ENCODE measurements around the gene NMNAT2. TPM values are rescaled to one million over a fixed set of nuclear protein-coding genes. Genes with fewer than 3 reads are reported as not detected.

The NMNAT2 gene
- total and polyA plus RNA-seq, 2 experiments from 2014 or later: 3.6 to 10.0 TPM

DNA sequence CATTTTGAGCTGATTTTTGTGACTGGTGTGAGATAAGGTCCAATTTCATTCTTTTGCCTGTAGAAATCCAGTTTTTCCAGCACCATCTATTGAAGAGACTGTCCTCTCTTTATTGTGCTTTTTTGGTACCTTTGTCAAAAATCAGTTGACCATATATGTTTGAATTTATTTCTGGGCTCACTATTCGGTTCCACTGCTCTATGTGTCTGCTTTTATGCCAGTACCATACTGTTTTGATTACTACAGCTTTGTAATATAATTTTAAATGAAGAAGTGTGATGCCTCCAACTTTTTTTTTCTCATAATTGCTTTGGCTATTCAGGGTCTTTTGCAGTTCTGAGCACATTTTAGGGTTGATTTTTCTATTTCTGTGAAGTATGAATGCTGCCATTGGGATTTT is 163.1 kb downstream of the NMNAT2 start:
- Mint-ChIP-seq H3K36me3 (ENCODE audit: low read depth) (peaks cover 19% of the 10 kb centered on the region; the same call in 2 of the 3 replicates), H3K9me3 (peaks cover 12% of the 10 kb centered on the region; the same call in 2 of the 3 replicates), H3K4me3 (no peak overlapping the region), H3K27me3 (ENCODE audit: insufficient read depth, low read depth, poor library complexity) (no peaks in the 10 kb centered on the region), H3K27ac (no peak overlapping the region), H3K4me1 (peaks cover 14% of the 10 kb centered on the region)
- Histone ChIP-seq H4K20me1 (replicated peaks; ENCODE audit: insufficient read depth) (no peaks in the 10 kb centered on the region), H3K36me3 (ENCODE audit: insufficient read depth) (peaks cover 3% of the 10 kb centered on the region; the same call in 1 of the 2 replicates), H3K4me3 (no peak overlapping the region), H3K4me1 (ENCODE audit: insufficient read depth) (0 out of 2 replicates have a peak, but pooled peaks cover 5% of the 10 kb centered on the region), H3K9me2 (ENCODE audit: insufficient read depth) (0 out of 2 replicates have a peak, but pooled peaks cover 3% of the 10 kb centered on the region), H3F3A (replicated peaks; ENCODE audit: low read depth) (no peaks in the 10 kb centered on the region; the same call in 1 of the 2 replicates), H3K27me3 (ENCODE audit: insufficient read depth) (no peaks in the 10 kb centered on the region), H2AFZ (no peak overlapping the region), H3K4me2 (no peak overlapping the region), H3K27ac (ENCODE audit: low read depth) (no peak overlapping the region), H3K79me2 (replicated peaks; ENCODE audit: insufficient read depth) (no peaks in the 10 kb centered on the region)
- ATAC-seq: no peak
- no peak for DNase-seq (ENCODE audit: low spot score)
- TF ChIP-seq, protein P1, sequence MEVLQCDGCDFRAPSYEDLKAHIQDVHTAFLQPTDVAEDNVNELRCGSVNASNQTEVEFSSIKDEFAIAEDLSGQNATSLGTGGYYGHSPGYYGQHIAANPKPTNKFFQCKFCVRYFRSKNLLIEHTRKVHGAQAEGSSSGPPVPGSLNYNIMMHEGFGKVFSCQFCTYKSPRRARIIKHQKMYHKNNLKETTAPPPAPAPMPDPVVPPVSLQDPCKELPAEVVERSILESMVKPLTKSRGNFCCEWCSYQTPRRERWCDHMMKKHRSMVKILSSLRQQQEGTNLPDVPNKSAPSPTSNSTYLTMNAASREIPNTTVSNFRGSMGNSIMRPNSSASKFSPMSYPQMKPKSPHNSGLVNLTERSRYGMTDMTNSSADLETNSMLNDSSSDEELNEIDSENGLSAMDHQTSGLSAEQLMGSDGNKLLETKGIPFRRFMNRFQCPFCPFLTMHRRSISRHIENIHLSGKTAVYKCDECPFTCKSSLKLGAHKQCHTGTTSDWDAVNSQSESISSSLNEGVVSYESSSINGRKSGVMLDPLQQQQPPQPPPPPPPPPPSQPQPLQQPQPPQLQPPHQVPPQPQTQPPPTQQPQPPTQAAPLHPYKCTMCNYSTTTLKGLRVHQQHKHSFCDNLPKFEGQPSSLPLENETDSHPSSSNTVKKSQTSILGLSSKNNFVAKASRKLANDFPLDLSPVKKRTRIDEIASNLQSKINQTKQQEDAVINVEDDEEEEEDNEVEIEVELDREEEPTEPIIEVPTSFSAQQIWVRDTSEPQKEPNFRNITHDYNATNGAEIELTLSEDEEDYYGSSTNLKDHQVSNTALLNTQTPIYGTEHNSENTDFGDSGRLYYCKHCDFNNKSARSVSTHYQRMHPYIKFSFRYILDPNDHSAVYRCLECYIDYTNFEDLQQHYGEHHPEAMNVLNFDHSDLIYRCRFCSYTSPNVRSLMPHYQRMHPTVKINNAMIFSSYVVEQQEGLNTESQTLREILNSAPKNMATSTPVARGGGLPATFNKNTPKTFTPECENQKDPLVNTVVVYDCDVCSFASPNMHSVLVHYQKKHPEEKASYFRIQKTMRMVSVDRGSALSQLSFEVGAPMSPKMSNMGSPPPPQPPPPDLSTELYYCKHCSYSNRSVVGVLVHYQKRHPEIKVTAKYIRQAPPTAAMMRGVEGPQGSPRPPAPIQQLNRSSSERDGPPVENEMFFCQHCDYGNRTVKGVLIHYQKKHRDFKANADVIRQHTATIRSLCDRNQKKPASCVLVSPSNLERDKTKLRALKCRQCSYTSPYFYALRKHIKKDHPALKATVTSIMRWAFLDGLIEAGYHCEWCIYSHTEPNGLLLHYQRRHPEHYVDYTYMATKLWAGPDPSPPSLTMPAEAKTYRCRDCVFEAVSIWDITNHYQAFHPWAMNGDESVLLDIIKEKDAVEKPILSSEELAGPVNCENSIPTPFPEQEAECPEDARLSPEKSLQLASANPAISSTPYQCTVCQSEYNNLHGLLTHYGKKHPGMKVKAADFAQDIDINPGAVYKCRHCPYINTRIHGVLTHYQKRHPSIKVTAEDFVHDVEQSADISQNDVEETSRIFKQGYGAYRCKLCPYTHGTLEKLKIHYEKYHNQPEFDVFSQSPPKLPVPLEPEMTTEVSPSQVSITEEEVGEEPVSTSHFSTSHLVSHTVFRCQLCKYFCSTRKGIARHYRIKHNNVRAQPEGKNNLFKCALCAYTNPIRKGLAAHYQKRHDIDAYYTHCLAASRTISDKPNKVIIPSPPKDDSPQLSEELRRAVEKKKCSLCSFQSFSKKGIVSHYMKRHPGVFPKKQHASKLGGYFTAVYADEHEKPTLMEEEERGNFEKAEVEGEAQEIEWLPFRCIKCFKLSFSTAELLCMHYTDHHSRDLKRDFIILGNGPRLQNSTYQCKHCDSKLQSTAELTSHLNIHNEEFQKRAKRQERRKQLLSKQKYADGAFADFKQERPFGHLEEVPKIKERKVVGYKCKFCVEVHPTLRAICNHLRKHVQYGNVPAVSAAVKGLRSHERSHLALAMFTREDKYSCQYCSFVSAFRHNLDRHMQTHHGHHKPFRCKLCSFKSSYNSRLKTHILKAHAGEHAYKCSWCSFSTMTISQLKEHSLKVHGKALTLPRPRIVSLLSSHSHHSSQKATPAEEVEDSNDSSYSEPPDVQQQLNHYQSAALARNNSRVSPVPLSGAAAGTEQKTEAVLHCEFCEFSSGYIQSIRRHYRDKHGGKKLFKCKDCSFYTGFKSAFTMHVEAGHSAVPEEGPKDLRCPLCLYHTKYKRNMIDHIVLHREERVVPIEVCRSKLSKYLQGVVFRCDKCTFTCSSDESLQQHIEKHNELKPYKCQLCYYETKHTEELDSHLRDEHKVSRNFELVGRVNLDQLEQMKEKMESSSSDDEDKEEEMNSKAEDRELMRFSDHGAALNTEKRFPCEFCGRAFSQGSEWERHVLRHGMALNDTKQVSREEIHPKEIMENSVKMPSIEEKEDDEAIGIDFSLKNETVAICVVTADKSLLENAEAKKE (CRISPR knock-in tag; IDR thresholded peaks at IDR 0.05): no peak
- no peak for TF ChIP-seq ZNF331 (CRISPR knock-in tag; IDR thresholded peaks at IDR 0.05; ENCODE audit: low read depth)
- TF ChIP-seq ETS1 (IDR thresholded peaks at IDR 0.05): no peak
- no peak for TF ChIP-seq JUNB (IDR thresholded peaks at IDR 0.05; ENCODE audit: unreplicated experiment)
- no peak for TF ChIP-seq STAT1 (IDR thresholded peaks at IDR 0.05; ENCODE audit: unreplicated experiment)
- TF ChIP-seq ZNF114 (CRISPR knock-in tag; IDR thresholded peaks at IDR 0.05): no peak
- TF ChIP-seq POLR2AphosphoS5 (IDR thresholded peaks at IDR 0.05; ENCODE audit: low read depth): no peak
- TF ChIP-seq EZH2phosphoT487 (IDR thresholded peaks at IDR 0.05; ENCODE audit: unreplicated experiment): no peak
- no peak for TF ChIP-seq NANOG (IDR thresholded peaks at IDR 0.05; ENCODE audit: borderline replicate concordance)
- TF ChIP-seq, protein P2, sequence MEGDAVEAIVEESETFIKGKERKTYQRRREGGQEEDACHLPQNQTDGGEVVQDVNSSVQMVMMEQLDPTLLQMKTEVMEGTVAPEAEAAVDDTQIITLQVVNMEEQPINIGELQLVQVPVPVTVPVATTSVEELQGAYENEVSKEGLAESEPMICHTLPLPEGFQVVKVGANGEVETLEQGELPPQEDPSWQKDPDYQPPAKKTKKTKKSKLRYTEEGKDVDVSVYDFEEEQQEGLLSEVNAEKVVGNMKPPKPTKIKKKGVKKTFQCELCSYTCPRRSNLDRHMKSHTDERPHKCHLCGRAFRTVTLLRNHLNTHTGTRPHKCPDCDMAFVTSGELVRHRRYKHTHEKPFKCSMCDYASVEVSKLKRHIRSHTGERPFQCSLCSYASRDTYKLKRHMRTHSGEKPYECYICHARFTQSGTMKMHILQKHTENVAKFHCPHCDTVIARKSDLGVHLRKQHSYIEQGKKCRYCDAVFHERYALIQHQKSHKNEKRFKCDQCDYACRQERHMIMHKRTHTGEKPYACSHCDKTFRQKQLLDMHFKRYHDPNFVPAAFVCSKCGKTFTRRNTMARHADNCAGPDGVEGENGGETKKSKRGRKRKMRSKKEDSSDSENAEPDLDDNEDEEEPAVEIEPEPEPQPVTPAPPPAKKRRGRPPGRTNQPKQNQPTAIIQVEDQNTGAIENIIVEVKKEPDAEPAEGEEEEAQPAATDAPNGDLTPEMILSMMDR (conservative IDR thresholded peaks at IDR 0.05; ENCODE audit: low read depth in 2 of 2): no peak
- no peak for TF ChIP-seq CREB1 (CRISPR knock-in tag; IDR thresholded peaks at IDR 0.05; ENCODE audit: low read depth)
- TF ChIP-seq EZH2 (IDR thresholded peaks at IDR 0.05; ENCODE audit: low read depth, unreplicated experiment): no peak
- no peak for TF ChIP-seq REST (IDR thresholded peaks at IDR 0.05; ENCODE audit: unreplicated experiment)
